NCI-H748 (cell line): ENCODE data around the gene TTC21A.
"Not testable (repeated sequence)": the region's sequence is repeated elsewhere in the genome, so short reads cannot be mapped to it uniquely, and the experiment has no call there.

Experiments
- DNase-seq: peaks from one replicate; lab custom pipeline; 2025; ENCODE audit not compliant: unreplicated experiment; lab: John Stamatoyannopoulos, UW

The TTC21A gene

GRCh38 chr3:39107388-39108199 is at the start of gene TTC21A, which contains the start of gene GORASP1:
TTC21A (plus strand) TSS chr3:39107680; CDS start chr3:39107838, 158 bp downstream.
GORASP1 (minus strand) TSS chr3:39107627; CDS start chr3:39107541, 86 bp downstream.
- peak; percentile 86 for DNase-seq

- not testable (repeated sequence) for DNase-seq
These were observed 46.3 kb upstream of the TTC21A start for GRCh38 chr3:39061228-39061627.

- no peak for DNase-seq
These were observed 45.3 kb upstream of the TTC21A start for GRCh38 chr3:39062180-39062579.

- no peak for DNase-seq
These were observed 44.3 kb upstream of the TTC21A start for GRCh38 chr3:39063143-39063542.

- no peak for DNase-seq
These were observed 42.8 kb upstream of the TTC21A start for GRCh38 chr3:39064646-39065045.

- no peak for DNase-seq
These were observed 42.3 kb upstream of the TTC21A start for GRCh38 chr3:39065197-39065596.

- no peak for DNase-seq
These were observed 40.2 kb upstream of the TTC21A start for GRCh38 chr3:39067286-39067685.

GRCh38 chr3:39068556-39068955 is 38.9 kb upstream of the TTC21A start:
- DNase-seq: no peak

- no peak for DNase-seq
These were observed 31.6 kb upstream of the TTC21A start for GRCh38 chr3:39075910-39076309.

- no peak for DNase-seq
These were observed 27.9 kb upstream of the TTC21A start for GRCh38 chr3:39079530-39079929.

GRCh38 chr3:39080026-39080425 is 27.5 kb upstream of the TTC21A start:
- no peak for DNase-seq

GRCh38 chr3:39082666-39083313 is 24.7 kb upstream of the TTC21A start:
- DNase-seq: no peak

- DNase-seq: no peak
These were observed 21.3 kb upstream of the TTC21A start for GRCh38 chr3:39086144-39086543.

- DNase-seq: no peak
These were observed 19.0 kb upstream of the TTC21A start for GRCh38 chr3:39088456-39088855.

GRCh38 chr3:39088889-39089288 is 18.6 kb upstream of the TTC21A start:
- DNase-seq: no peak

- no peak for DNase-seq
These were observed 16.6 kb upstream of the TTC21A start for GRCh38 chr3:39090922-39091321.

GRCh38 chr3:39094851-39095677 is 12.4 kb upstream of the TTC21A start:
- DNase-seq: no peak

- no peak for DNase-seq
These were observed 11.7 kb upstream of the TTC21A start for GRCh38 chr3:39095778-39096177.

GRCh38 chr3:39096775-39097174 is 10.7 kb upstream of the TTC21A start:
- DNase-seq: no peak

GRCh38 chr3:39097716-39098472 is 9.6 kb upstream of the TTC21A start:
- no peak for DNase-seq
